IMR-90 (cell line): ENCODE results near the gene PRKN. TPM values are rescaled to one million over a fixed set of nuclear protein-coding genes. Genes with fewer than 3 reads are reported as not detected.

Experiments used
- ATAC-seq: fragments of 200-7000 bp; cut with Tn5 transposase; 2 replicates; pipeline ENCODE4 v1.9.1; 2020; ENCODE audit warnings: low read depth, mild to moderate bottlenecking, moderate library complexity
- BruUV-seq: library from RNA; stranded (reverse); fragments of 400-500 nt; replicated peaks from 2 replicates; lab custom pipeline; 2021; lab: Mats Ljungman, UMichigan
- CTCF ChIA-PET: fragments of 300-600 bp; formaldehyde crosslinking; extraction: SDS; loops from one replicate; lab custom pipeline; 2021; ENCODE audit warnings: antibody characterized with exemption; lab: Yijun Ruan, JAX
- POLR2A ChIA-PET: fragments of 300-600 bp; sonication (Branson Sonifier 250); formaldehyde crosslinking; loops from one replicate; lab custom pipeline; 2022; ENCODE audit warnings: antibody characterized with exemption; ENCODE audit not compliant: unreplicated experiment; lab: Charles Lee
- DNase-seq: peaks from one replicate; pipeline ENCODE4 v3.0.0; 2013
- H2AFZ ChIP-seq: replicated peaks from 2 replicates; pipeline ENCODE3; 2013; ENCODE audit warnings: low read length, mild to moderate bottlenecking; ENCODE audit not compliant: poor library complexity
- H2AK5ac ChIP-seq: 2 replicates; pipeline ENCODE4 v1.6.1; 2013; ENCODE audit warnings: low read depth, low read length, inconsistent platforms
- H2AK9ac ChIP-seq: replicated peaks from 2 replicates; pipeline ENCODE3; 2013; ENCODE audit warnings: mild to moderate bottlenecking, low read depth, low read length, moderate library complexity; ENCODE audit not compliant: poor library complexity
- H2BK120ac ChIP-seq: 2 replicates; pipeline ENCODE4 v1.6.1; 2013; ENCODE audit warnings: low read depth, low read length, inconsistent platforms
- H2BK15ac ChIP-seq: 3 replicates; pipeline ENCODE4 v1.6.1; 2013; ENCODE audit warnings: low read depth, low read length, inconsistent platforms
- H2BK20ac ChIP-seq: 2 replicates; pipeline ENCODE4 v1.6.1; 2013; ENCODE audit warnings: low read depth, mild to moderate bottlenecking, inconsistent platforms, low read length, moderate library complexity
- H2BK5ac ChIP-seq: 2 replicates; pipeline ENCODE4 v1.6.1; 2013; ENCODE audit warnings: mild to moderate bottlenecking, low read depth, low read length, inconsistent platforms; ENCODE audit not compliant: poor library complexity, severe bottlenecking
- H3K14ac ChIP-seq: replicated peaks from 2 replicates; pipeline ENCODE4 v1.6.1; 2013; ENCODE audit warnings: low read depth, low read length, inconsistent platforms
- H3K18ac ChIP-seq: 2 replicates; pipeline ENCODE4 v1.6.1; 2013; ENCODE audit warnings: low read depth, low read length, control low read depth
- H3K23ac ChIP-seq: 2 replicates; pipeline ENCODE4 v1.6.1; 2013; ENCODE audit warnings: low read depth, low read length, inconsistent platforms
- H3K27ac ChIP-seq: 2 replicates; pipeline ENCODE4 v1.5.1; 2013; ENCODE audit warnings: mild to moderate bottlenecking, control low read depth, low read length; ENCODE audit not compliant: insufficient read depth
- H3K27me3 ChIP-seq: 2 replicates; pipeline ENCODE4 v1.6.1; 2013; ENCODE audit warnings: low read length; ENCODE audit not compliant: control insufficient read depth, insufficient read depth
- H3K36me3 ChIP-seq: 2 replicates; pipeline ENCODE4 v1.6.1; 2013; ENCODE audit warnings: low read length, mixed read lengths; ENCODE audit not compliant: control insufficient read depth, insufficient read depth
- H3K4ac ChIP-seq: 2 replicates; pipeline ENCODE4 v1.6.1; 2013; ENCODE audit warnings: low read depth, low read length, inconsistent platforms
- H3K4me1 ChIP-seq: 2 replicates; pipeline ENCODE4 v1.6.1; 2013; ENCODE audit warnings: low read length, mixed read lengths; ENCODE audit not compliant: control insufficient read depth, insufficient read depth
- H3K4me2 ChIP-seq: 2 replicates; pipeline ENCODE4 v1.6.1; 2013; ENCODE audit warnings: low read depth, mild to moderate bottlenecking, control low read depth, low read length, moderate library complexity
- H3K4me3 ChIP-seq: 2 replicates; pipeline ENCODE4 v1.5.1; 2013; ENCODE audit warnings: low read depth, mild to moderate bottlenecking, control low read depth, low read length, moderate library complexity; ENCODE audit not compliant: insufficient read depth
- H3K56ac ChIP-seq: 2 replicates; pipeline ENCODE4 v1.6.1; 2013; ENCODE audit warnings: low read length, inconsistent platforms; ENCODE audit not compliant: insufficient read depth; ENCODE audit errors: extremely low read depth
- H3K79me1 ChIP-seq, 2 experiments: 2 replicates each; pipeline ENCODE4 v1.6.1; 2013; ENCODE audit warnings: low read length in 2 of 2, inconsistent platforms in 1 of 2, low read depth in 1 of 2
- H3K9ac ChIP-seq: 2 replicates; pipeline ENCODE4 v1.6.1; 2013; ENCODE audit warnings: low read depth, low read length, control low read depth
- H3K9me1 ChIP-seq: 2 replicates; pipeline ENCODE4 v1.6.1; 2013; ENCODE audit warnings: low read length, inconsistent platforms; ENCODE audit not compliant: insufficient read depth
- H3K9me3 ChIP-seq: 2 replicates; pipeline ENCODE4 v1.6.1; 2013; ENCODE audit warnings: low read length; ENCODE audit not compliant: control insufficient read depth, insufficient read depth
- H4K20me1 ChIP-seq: 2 replicates; pipeline ENCODE4 v1.6.1; 2013; ENCODE audit warnings: low read length, inconsistent platforms; ENCODE audit not compliant: insufficient read depth
- H4K5ac ChIP-seq: 2 replicates; pipeline ENCODE4 v1.6.1; 2013; ENCODE audit warnings: mild to moderate bottlenecking, low read depth, low read length, control low read depth
- H4K8ac ChIP-seq, 2 experiments: 2 replicates each; pipeline ENCODE4 v1.6.1; 2013; ENCODE audit warnings: low read depth in 2 of 2, low read length in 2 of 2, control low read depth in 1 of 2, inconsistent platforms in 1 of 2
- H4K91ac ChIP-seq: 2 replicates; pipeline ENCODE4 v1.6.1; 2013; ENCODE audit warnings: low read depth, low read length, inconsistent platforms; ENCODE audit not compliant: insufficient read depth
- BHLHE40 ChIP-seq: fragments of 150-350 bp; IDR thresholded peaks from 2 replicates; pipeline ENCODE4 v1.6.1; 2016; ENCODE audit warnings: mild to moderate bottlenecking, low read depth, low read length
- CEBPB ChIP-seq: IDR thresholded peaks from 2 replicates; pipeline ENCODE4 v1.6.1; 2012; ENCODE audit warnings: low read depth, low read length, improper control_type of control experiment
- CHD1 ChIP-seq: IDR thresholded peaks from 2 replicates; pipeline ENCODE4 v1.6.1; 2012; ENCODE audit warnings: low read depth, low read length, improper control_type of control experiment
- FOS ChIP-seq: fragments of 150-350 bp; IDR thresholded peaks from 2 replicates; pipeline ENCODE4 v1.6.1; 2016; ENCODE audit warnings: low read depth, low read length
- MAFK ChIP-seq: IDR thresholded peaks from 2 replicates; pipeline ENCODE4 v1.6.1; 2012; ENCODE audit warnings: low read depth, low read length, improper control_type of control experiment
- MAZ ChIP-seq: IDR thresholded peaks from 2 replicates; pipeline ENCODE4 v1.6.1; 2012; ENCODE audit warnings: low read depth, mild to moderate bottlenecking, low read length, improper control_type of control experiment, moderate library complexity, borderline replicate concordance
- MXI1 ChIP-seq: IDR thresholded peaks from 2 replicates; pipeline ENCODE4 v1.6.1; 2012; ENCODE audit warnings: low read depth, mild to moderate bottlenecking, low read length, moderate library complexity, borderline replicate concordance
- NFE2L2 ChIP-seq: fragments of 150-350 bp; IDR thresholded peaks from 2 replicates; pipeline ENCODE4 v1.6.1; 2016; ENCODE audit warnings: low read depth, mild to moderate bottlenecking, low read length
- POLR2A ChIP-seq: IDR thresholded peaks from 2 replicates; pipeline ENCODE4 v1.6.1; 2012; ENCODE audit warnings: mild to moderate bottlenecking, low read depth, low read length
- RAD21 ChIP-seq: IDR thresholded peaks from 2 replicates; pipeline ENCODE4 v1.6.1; 2012; ENCODE audit warnings: low read length, improper control_type of control experiment
- RCOR1 ChIP-seq: IDR thresholded peaks from 2 replicates; pipeline ENCODE4 v1.6.1; 2012; ENCODE audit warnings: mild to moderate bottlenecking, low read length, improper control_type of control experiment; ENCODE audit not compliant: insufficient replicate concordance
- RFX5 ChIP-seq: IDR thresholded peaks from 2 replicates; pipeline ENCODE4 v1.8.0; 2012; ENCODE audit warnings: low read depth, mild to moderate bottlenecking, low read length, moderate library complexity
- SMC3 ChIP-seq: fragments of 150-350 bp; IDR thresholded peaks from 2 replicates; pipeline ENCODE4 v1.6.1; 2016; ENCODE audit warnings: low read depth, mild to moderate bottlenecking, antibody characterized with exemption, low read length, moderate library complexity
- WGBS, 2 experiments: methylation state at CpG; one replicate each; pipeline versions ENCODE4 v1.1.5 to v1.1.7; 2013; ENCODE audit warnings: missing lambda C conversion rate in 2 of 2; ENCODE audit not compliant: insufficient read length in 1 of 2; ENCODE audit errors: extremely low coverage in 2 of 2; 5-methylcytosine and 5-hydroxymethylcytosine counted together
- dilution Hi-C: fragments of 300-500 bp; cut with HindIII; formaldehyde crosslinking; loops from one replicate; pipeline ENCODE4 v1.14.3; 2018; ENCODE audit warnings: low sequenced_read_pairs; ENCODE audit not compliant: unreplicated experiment
- in situ Hi-C: fragments of 300-500 bp; cut with MboI; formaldehyde crosslinking; loops from 3 replicates; pipeline ENCODE4 v1.14.3; 2019; ENCODE audit warnings: low sequenced_read_pairs, inconsistent platforms, mixed read lengths
- intact Hi-C: fragments of 100-400 bp; cut with micrococcal nuclease; formaldehyde crosslinking; loops from 2 replicates; pipeline ENCODE4 v1.10.0; 2022
- polyA plus RNA-seq, 3 experiments: library from polyadenylated mRNA; depleted of rRNA; stranded (reverse); fragments of >200 nt; gene quantifications; 2 replicates each; pipeline ENCODE4 v1.2.3, GENCODE V29; 2012; ENCODE audit warnings: low replicate concordance in 1 of 3
- total RNA-seq: library from RNA; depleted of rRNA; stranded (reverse); fragments of >200 nt; gene quantifications from 2 replicates; pipeline ENCODE4 v1.2.3, GENCODE V29; 2012
- TF ChIP-seq, protein P1 (sequence below): fragments of 150-350 bp; IDR thresholded peaks from 2 replicates; pipeline ENCODE4 v1.6.1; 2016; ENCODE audit warnings: low read depth, mild to moderate bottlenecking, low read length, moderate library complexity, borderline replicate concordance
- TF ChIP-seq, protein P2 (sequence below): fragments of 150-350 bp; IDR thresholded peaks from 2 replicates; pipeline ENCODE4 v1.6.1; 2017; ENCODE audit warnings: mild to moderate bottlenecking, antibody characterized with exemption, low read length, low read depth
- TF ChIP-seq, protein P3 (sequence below): conservative IDR thresholded peaks from 2 replicates; pipeline ENCODE4 v1.5.1; 2012; ENCODE audit warnings: mild to moderate bottlenecking, low read depth, low read length, improper control_type of control experiment

PRKN gene
- total and polyA plus RNA-seq, 2 of the 4 experiments (the other 2 are of a cell fraction) = 0.15 to 0.18 TPM

DNA sequence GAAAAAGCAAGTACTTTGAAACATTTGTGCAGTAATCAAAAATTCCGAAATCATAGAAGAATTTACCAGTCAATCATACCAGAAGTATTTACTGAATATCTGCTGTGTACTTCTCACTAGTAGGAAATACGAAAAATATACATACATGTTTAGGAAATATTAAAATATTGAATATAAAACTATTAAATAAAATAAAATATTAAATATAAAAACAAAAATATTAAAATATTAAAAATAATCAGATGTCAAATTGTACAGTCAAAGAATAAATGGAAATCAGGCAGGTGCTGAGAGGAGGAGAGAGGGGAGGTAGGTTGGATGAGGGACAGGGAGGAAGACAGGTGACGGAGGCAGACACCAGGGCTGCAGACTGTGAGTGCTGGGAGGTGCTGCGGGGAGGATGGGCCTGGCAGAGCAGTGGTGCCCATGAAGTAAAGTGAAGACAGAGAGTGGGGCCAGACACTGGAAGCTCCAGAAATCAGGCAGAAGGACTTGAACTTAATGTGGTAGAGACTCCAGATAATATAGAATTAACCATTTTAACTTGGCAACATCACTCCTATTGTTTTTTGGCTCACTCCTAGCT, 55.9 kb downstream of the PRKN start:
- Histone ChIP-seq H3K27me3 (no peaks in the 10 kb centered on the region), H3K9me3 (peaks cover 9% of the 10 kb centered on the region; the same call in 1 of the 2 replicates), H3K9me1 (no peaks in the 10 kb centered on the region), H4K5ac (no peak overlapping the region), H3K4ac (no peak overlapping the region), H2BK5ac (no peak overlapping the region), H2AK5ac (no peak overlapping the region), H4K20me1 (no peaks in the 10 kb centered on the region), H2BK15ac (no peak overlapping the region), H3K4me3 (no peak overlapping the region), H4K91ac (no peak overlapping the region), H2AFZ (no peak overlapping the region), H2BK20ac (no peak overlapping the region), H3K36me3 (no peaks in the 10 kb centered on the region), H3K9ac (no peak overlapping the region), H2BK120ac (no peak overlapping the region), H3K4me1 (no peaks in the 10 kb centered on the region), H3K4me2 (no peak overlapping the region), H3K23ac (no peak overlapping the region), H3K18ac (no peak overlapping the region), H3K14ac (no peak overlapping the region), H4K8ac (no peak overlapping the region), H3K79me1 (no peaks in the 10 kb centered on the region), H2AK9ac (no peak overlapping the region), H3K27ac (no peak overlapping the region), H3K56ac (no peak overlapping the region)
- BruUV-seq = no TSS peak
- no peak for TF ChIP-seq RCOR1
- TF ChIP-seq MXI1 = no peak
- TF ChIP-seq, protein P1, sequence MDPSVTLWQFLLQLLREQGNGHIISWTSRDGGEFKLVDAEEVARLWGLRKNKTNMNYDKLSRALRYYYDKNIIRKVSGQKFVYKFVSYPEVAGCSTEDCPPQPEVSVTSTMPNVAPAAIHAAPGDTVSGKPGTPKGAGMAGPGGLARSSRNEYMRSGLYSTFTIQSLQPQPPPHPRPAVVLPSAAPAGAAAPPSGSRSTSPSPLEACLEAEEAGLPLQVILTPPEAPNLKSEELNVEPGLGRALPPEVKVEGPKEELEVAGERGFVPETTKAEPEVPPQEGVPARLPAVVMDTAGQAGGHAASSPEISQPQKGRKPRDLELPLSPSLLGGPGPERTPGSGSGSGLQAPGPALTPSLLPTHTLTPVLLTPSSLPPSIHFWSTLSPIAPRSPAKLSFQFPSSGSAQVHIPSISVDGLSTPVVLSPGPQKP = no peak
- TF ChIP-seq, protein P2, sequence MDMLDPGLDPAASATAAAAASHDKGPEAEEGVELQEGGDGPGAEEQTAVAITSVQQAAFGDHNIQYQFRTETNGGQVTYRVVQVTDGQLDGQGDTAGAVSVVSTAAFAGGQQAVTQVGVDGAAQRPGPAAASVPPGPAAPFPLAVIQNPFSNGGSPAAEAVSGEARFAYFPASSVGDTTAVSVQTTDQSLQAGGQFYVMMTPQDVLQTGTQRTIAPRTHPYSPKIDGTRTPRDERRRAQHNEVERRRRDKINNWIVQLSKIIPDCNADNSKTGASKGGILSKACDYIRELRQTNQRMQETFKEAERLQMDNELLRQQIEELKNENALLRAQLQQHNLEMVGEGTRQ = no peak
- TF ChIP-seq NFE2L2 = no peak
- no peak for TF ChIP-seq RFX5
- TF ChIP-seq CHD1 = no peak
- TF ChIP-seq, protein P3, sequence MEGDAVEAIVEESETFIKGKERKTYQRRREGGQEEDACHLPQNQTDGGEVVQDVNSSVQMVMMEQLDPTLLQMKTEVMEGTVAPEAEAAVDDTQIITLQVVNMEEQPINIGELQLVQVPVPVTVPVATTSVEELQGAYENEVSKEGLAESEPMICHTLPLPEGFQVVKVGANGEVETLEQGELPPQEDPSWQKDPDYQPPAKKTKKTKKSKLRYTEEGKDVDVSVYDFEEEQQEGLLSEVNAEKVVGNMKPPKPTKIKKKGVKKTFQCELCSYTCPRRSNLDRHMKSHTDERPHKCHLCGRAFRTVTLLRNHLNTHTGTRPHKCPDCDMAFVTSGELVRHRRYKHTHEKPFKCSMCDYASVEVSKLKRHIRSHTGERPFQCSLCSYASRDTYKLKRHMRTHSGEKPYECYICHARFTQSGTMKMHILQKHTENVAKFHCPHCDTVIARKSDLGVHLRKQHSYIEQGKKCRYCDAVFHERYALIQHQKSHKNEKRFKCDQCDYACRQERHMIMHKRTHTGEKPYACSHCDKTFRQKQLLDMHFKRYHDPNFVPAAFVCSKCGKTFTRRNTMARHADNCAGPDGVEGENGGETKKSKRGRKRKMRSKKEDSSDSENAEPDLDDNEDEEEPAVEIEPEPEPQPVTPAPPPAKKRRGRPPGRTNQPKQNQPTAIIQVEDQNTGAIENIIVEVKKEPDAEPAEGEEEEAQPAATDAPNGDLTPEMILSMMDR = no peak
- no peak for TF ChIP-seq MAFK
- TF ChIP-seq SMC3 = no peak
- TF ChIP-seq BHLHE40 = no peak
- no peak for TF ChIP-seq FOS
- TF ChIP-seq RAD21 = no peak
- no peak for TF ChIP-seq POLR2A
- no peak for TF ChIP-seq MAZ
- TF ChIP-seq CEBPB = no peak
- ChIA-PET POLR2A (no interaction called here), CTCF (no interaction called here)
- DNase-seq = no peak
- WGBS, 2 experiments = 100% methylated on average over 1 of the region's 4 CpGs; no CpG with 5 or more reads in 1 of the 2 experiments
- no peak for ATAC-seq
- in situ Hi-C loops (no loop called here), intact Hi-C loops (no loop called here), dilution Hi-C loops (no loop called here)
